Measurements from ENCODE around the gene GMNN.
"Not testable (repeated sequence)": the region's sequence is repeated elsewhere in the genome, so short reads cannot be mapped to it uniquely, and the experiment has no call there.

The GMNN gene

DNA sequence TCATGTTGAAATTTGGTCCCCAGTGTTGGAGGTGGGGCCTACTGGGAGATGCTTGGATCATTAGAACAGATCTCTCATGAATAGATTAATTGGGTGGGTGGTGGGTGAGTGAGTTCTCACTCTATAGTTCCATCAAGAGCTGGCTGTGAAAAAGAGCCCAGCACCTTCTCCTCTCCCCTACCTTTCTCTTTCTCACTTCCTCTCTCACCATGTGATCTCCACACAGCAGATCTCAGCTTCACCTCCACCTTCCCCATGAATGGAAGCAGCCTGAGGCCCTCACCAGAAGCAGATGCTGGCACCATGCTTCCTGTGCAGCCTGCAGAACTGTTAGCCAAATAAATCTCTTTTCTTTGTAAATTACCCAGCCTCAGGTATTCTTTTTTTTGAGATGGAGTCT, 12.9 kb upstream of the GMNN start:
- Histone ChIP-seq H4K20me1 (ENCODE audit: low read depth, low read length) (no peaks in the 10 kb centered on the region), H3K4me3 (ENCODE audit: insufficient read depth, low read length, poor library complexity, severe bottlenecking) (no peak overlapping the region), H3K79me2 (ENCODE audit: insufficient read depth, low read length) (no peaks in the 10 kb centered on the region), H3K27me3 (ENCODE audit: low read length) (no peaks in the 10 kb centered on the region), H3K9me2 (replicated peaks; ENCODE audit: insufficient read depth, low read length) (no peaks in the 10 kb centered on the region), H2AFZ (ENCODE audit: low read depth, low read length, severe bottlenecking) (peak overlapping the region; percentile 67), H3K4me2 (ENCODE audit: low read depth, low read length, poor library complexity, severe bottlenecking) (no peak overlapping the region), H3F3A (ENCODE audit: insufficient read depth) (no peaks in the 10 kb centered on the region), H3K36me3 (ENCODE audit: low read length) (no peaks in the 10 kb centered on the region), H3K9me3 (ENCODE audit: insufficient read depth, low read length) (no peaks in the 10 kb centered on the region), H3K9ac (ENCODE audit: low read length) (no peak overlapping the region), H3K27ac (ENCODE audit: low read depth, low read length) (no peak overlapping the region)
- TF ChIP-seq, protein P1, sequence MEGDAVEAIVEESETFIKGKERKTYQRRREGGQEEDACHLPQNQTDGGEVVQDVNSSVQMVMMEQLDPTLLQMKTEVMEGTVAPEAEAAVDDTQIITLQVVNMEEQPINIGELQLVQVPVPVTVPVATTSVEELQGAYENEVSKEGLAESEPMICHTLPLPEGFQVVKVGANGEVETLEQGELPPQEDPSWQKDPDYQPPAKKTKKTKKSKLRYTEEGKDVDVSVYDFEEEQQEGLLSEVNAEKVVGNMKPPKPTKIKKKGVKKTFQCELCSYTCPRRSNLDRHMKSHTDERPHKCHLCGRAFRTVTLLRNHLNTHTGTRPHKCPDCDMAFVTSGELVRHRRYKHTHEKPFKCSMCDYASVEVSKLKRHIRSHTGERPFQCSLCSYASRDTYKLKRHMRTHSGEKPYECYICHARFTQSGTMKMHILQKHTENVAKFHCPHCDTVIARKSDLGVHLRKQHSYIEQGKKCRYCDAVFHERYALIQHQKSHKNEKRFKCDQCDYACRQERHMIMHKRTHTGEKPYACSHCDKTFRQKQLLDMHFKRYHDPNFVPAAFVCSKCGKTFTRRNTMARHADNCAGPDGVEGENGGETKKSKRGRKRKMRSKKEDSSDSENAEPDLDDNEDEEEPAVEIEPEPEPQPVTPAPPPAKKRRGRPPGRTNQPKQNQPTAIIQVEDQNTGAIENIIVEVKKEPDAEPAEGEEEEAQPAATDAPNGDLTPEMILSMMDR (IDR thresholded peaks at IDR 0.05; ENCODE audit: insufficient read depth, low read length, poor library complexity, severe bottlenecking) = no peak
- TF ChIP-seq EZH2phosphoT487 (conservative IDR thresholded peaks at IDR 0.05; ENCODE audit: low read length) = no peak

- no peaks in the 10 kb centered on the region for H3K9me3 ChIP-seq (ENCODE audit: insufficient read depth, low read length)
- no peaks in the 10 kb centered on the region for H3K36me3 ChIP-seq (ENCODE audit: low read length)
- H3F3A ChIP-seq (ENCODE audit: insufficient read depth) = no peaks in the 10 kb centered on the region
- H3K79me2 ChIP-seq (ENCODE audit: insufficient read depth, low read length) = no peaks in the 10 kb centered on the region
- no peak overlapping the region for H3K9ac ChIP-seq (ENCODE audit: low read length)
- H3K9me2 ChIP-seq (replicated peaks; ENCODE audit: insufficient read depth, low read length) = no peaks in the 10 kb centered on the region
- H3K4me2 ChIP-seq (ENCODE audit: low read depth, low read length, poor library complexity, severe bottlenecking) = no peak overlapping the region
- no peak overlapping the region for H3K4me3 ChIP-seq (ENCODE audit: insufficient read depth, low read length, poor library complexity, severe bottlenecking)
- no peaks in the 10 kb centered on the region for H3K27me3 ChIP-seq (ENCODE audit: low read length)
- H4K20me1 ChIP-seq (ENCODE audit: low read depth, low read length) = no peaks in the 10 kb centered on the region
- TF ChIP-seq, protein P1 (IDR thresholded peaks at IDR 0.05; ENCODE audit: insufficient read depth, low read length, poor library complexity, severe bottlenecking) = no peak
- no peak for TF ChIP-seq EZH2phosphoT487 (conservative IDR thresholded peaks at IDR 0.05; ENCODE audit: low read length)
- no peak overlapping the region for H2AFZ ChIP-seq (ENCODE audit: low read depth, low read length, severe bottlenecking)
- H3K27ac ChIP-seq (ENCODE audit: low read depth, low read length) = no peak overlapping the region
Observed at GRCh38 chr6:24763578-24763977, 11.2 kb upstream of the GMNN start.

DNA sequence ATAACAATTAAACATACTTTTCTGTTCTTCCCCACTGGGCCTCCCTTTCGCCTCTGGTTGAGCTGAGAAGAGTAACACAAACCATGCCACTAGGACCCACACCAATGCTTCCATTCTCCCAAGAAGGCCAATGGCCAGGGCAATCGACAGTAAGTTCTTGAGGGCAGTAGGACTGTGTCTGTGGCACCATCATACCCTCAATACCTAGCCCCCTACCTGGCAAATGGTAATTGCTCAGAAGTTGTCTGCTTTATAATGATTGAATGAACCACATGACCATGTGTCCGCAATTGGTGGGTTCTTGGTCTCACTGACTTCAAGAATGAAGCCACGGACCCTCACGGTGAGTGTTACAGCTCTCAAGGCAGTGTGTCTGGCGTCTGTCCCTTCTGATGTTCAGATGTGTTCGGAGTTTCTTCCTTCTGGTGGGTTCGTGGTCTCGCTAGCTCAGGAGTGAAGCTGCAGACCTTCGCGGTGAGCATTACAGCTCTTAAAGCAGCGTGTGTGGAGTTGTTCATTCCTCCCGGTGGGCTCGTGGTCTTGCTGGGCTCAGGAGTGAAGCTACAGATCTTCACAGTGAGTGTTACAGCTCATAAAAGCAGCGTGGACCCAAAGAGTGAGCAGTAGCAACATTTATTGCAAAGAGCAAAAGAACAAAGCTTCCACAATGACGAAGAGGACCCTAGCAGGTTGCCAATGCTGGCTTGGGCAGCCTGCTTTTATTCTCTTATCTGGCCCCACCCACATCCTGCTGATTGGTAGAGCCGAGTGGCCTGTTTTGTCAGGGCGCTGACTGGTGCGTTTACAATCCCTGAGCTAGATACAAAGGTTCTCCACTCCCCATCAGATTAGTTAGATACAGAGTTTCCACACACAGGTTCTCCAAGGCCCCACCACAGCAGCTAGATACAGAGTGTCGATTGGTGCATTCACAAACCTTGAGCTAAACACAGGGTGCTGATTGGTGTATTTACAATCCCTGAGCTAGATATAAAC, 9.6 kb upstream of the GMNN start:
- not testable (repeated sequence) for H3K27me3 ChIP-seq (ENCODE audit: low read length); H3K4me3 ChIP-seq (ENCODE audit: insufficient read depth, low read length, poor library complexity, severe bottlenecking); H3K9me3 ChIP-seq (ENCODE audit: insufficient read depth, low read length); H4K20me1 ChIP-seq (ENCODE audit: low read depth, low read length); H3K4me2 ChIP-seq (ENCODE audit: low read depth, low read length, poor library complexity, severe bottlenecking); H3K9me2 ChIP-seq (replicated peaks; ENCODE audit: insufficient read depth, low read length); H3K9ac ChIP-seq (ENCODE audit: low read length); H3F3A ChIP-seq (ENCODE audit: insufficient read depth); H3K27ac ChIP-seq (ENCODE audit: low read depth, low read length); H3K79me2 ChIP-seq (ENCODE audit: insufficient read depth, low read length); H2AFZ ChIP-seq (ENCODE audit: low read depth, low read length, severe bottlenecking); H3K36me3 ChIP-seq (ENCODE audit: low read length)

DNA sequence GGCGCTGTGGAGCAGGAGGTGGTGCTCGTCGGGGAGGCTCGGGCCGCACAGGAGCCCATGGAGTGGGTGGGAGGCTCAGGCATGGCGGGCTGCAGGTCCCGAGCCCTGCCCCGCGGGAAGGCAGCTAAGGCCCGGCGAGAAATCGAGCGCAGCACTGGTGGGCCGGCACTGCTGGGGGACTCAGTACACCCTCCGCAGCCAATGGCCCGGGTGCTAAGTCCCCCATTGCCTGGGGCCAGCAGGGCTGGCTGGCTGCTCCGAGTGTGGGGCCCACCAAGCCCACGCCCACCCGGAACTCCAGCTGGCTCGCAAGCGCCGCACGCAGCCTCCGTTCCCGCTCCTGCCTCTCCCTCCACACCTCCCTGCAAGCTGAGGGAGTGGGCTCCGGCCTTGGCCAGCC, 8.8 kb upstream of the GMNN start:
- H3F3A ChIP-seq (ENCODE audit: insufficient read depth); H3K27ac ChIP-seq (ENCODE audit: low read depth, low read length); H3K27me3 ChIP-seq (ENCODE audit: low read length); H2AFZ ChIP-seq (ENCODE audit: low read depth, low read length, severe bottlenecking); H3K9me3 ChIP-seq (ENCODE audit: insufficient read depth, low read length); H3K4me3 ChIP-seq (ENCODE audit: insufficient read depth, low read length, poor library complexity, severe bottlenecking); H3K9ac ChIP-seq (ENCODE audit: low read length); H3K4me2 ChIP-seq (ENCODE audit: low read depth, low read length, poor library complexity, severe bottlenecking); H4K20me1 ChIP-seq (ENCODE audit: low read depth, low read length); H3K36me3 ChIP-seq (ENCODE audit: low read length); H3K79me2 ChIP-seq (ENCODE audit: insufficient read depth, low read length); H3K9me2 ChIP-seq (replicated peaks; ENCODE audit: insufficient read depth, low read length): not testable (repeated sequence)
